Eye (tissue), 1 donor: ENCODE results near the gene RABGAP1L.
A peak's percentile ranks its signal among the peaks of the same experiment; 100 is the strongest.

Experiments used
- DNase-seq: peaks from one replicate; pipeline ENCODE4 v3.0.0-alpha.2; 2015

RABGAP1L gene

DNA sequence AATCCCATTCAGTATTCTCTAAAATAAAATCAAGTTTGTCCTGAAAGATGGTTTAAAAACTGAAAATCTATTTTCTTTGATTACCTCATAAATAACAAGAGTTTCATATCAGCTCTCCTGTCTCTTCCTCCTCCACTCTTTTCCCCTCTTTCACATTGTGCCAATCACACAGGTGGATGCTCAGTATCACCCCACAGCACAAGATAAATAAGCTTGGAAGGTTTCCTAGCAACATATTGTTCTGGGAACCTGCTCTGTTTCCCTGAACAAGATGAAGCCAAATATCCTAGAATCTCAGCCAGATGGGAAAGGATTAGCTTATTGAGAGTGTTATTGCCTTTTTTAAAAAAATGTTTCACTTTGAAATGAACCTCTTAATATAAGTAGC lies 794.7 kb downstream of the RABGAP1L start:
- no peak for DNase-seq

DNA sequence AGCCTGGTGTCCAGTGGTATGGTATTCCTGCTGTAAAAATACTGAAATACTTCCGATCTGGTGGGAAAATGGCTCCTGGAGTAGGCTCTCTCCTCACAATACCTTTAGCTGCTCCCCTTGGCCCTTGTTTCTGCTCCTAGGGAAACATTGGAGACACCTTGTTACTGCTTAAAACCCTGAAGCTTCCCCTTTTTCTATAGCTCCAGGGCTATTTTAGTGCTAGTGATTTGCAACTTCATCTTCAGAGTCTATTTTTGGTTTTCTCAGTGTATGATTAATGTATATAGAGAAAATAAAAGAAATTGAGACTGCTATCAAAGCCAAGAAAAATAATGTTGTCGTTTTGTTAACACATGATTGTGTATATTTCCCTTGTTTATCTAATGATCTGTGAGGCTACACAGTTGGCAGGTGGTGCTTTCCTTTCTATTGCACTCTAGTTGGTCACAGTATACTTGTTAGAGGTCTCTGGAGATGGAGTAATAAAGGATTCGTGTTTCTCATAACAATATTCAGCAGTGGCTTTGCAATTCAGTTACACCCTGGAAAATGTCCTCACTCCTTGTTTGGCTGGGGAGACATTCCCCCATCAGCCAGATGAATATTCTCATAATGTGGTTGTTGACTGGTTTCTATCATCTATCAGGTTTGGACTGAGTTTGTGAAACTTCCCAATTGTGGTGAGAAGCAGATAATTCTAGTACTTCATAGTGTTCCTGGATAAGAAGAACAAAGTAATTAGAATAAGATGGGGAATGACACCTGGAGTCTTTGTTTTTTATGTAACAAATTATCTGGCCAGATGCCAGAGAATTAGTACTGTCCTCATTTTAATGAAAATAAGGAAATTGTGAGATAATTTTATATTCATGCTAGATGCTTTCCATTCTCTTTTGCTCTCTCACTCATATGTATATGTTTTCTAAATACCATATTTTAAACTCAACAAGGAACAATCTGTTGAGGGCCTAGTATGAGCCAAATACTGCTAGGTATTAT lies 795.6 kb downstream of the RABGAP1L start:
- DNase-seq = peak; percentile 20

DNA sequence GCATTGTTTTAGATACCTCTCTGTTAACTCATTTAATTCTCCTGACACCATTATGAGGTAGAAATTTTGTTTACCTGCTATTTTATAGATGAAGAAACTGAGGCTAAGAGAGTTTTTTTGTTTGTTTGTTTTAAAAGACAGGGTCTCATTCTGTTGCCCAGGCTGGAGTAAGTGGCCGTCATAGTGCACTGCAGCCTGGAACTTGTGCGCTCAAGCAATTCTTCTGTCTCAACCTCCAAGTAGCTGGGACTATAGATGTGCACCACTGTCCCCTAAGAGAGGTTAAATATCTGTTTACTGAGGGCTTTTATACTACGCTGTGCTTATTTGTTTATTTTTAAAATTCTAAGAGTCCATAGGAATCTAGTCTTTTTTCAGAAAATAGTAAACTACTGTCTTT lies 796.8 kb downstream of the RABGAP1L start:
- no peak for DNase-seq

DNA sequence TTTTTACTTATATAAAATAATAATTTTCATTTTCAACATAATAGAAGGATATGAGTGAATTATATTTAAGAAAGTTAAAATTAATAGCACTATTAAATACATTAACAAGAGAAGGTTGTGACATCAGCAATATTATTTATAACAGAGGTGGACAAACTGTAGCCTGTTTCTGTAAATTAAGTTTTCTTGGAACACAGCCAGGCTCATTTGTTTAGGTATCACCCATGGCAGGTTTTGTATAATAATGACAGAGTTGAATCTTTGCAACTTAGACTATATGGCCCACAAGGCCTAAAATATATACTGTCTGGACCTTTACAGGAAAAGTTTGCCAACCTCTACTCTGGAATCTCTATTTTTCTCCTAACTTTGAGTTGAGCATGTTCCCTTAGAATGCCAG lies 797.7 kb downstream of the RABGAP1L start:
- no peak for DNase-seq

DNA sequence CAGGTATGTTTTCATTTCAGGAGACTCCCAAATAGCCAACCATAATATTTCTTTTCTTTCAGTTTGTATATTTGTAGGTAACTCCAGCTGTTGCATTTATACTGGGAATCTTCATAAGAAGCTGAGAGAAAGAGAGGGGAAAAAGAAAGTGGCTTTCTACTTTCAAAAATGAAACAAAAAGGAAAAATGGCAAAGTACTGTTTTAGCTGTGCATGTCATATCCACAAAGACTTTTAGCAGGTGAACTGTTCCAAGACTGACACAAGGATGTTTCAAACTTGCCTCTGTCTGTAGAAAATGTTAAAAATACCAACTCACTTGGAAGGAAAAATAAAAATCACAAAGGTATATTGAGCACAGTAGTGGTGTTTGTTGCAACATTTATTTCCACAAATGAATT lies 798.5 kb downstream of the RABGAP1L start:
- no peak for DNase-seq

DNA sequence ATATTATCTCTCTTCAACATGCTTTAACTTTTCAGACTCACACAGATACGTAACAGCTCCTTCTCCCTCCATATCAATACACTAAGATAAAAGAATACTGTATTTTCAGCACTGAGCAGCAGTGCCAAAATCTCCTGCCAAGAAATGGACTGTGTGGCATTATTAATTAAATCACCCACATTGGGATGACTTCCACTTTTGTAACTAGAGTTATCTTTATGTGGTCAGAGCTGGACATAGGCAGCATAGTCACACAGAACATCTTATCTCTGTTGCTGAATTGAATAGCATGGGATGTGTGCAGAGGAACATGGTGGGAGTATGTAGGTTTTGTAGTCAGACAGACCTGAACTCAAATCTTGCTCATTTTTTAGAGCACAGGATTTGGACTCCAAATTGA lies 799.1 kb downstream of the RABGAP1L start:
- no peak for DNase-seq

DNA sequence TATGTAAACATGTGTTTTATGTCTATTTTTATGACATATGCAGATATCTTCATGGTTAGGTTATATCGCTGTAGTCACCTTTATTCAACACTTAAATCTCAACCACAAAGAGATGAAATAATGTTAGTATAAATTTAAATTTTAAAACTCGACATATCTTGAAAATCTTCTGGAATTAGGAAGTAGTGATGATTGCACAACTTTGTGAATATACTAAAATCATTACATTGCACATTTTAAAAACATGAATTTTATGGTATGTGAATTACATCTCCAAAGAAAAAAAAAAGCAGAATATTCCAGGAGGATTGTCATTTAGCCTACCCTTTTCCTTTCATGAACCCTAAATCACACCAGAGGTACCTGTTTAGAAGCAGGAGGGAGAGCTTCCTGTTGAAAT lies 801.0 kb downstream of the RABGAP1L start:
- no peak for DNase-seq

DNA sequence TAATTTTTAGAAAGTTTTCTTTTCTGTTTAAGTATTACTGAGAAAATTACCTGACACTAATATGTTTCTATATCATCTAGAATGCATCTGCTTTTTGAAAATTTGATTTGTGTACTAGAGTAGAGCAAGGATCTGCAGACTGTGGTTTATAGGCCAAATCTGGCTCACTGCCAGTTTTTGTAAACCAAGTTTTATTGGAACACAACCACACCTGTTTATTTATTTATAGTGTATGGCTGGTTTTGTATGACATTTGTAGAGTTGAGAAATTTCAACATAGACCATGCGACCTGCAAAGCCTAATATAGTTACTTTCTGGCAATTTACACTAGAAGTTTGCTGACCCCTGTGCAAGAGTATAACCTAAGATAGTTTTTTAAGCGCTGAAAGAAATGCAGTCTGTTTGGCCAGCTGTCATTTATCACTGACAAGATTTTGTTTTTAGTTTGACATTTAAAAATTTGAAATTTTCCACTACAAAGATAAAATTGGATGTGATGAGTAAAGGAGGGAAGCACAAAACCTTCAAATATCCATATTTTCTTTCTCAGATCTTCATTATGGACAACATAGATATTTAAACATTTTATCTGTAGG lies 804.3 kb downstream of the RABGAP1L start:
- DNase-seq = no peak

DNA sequence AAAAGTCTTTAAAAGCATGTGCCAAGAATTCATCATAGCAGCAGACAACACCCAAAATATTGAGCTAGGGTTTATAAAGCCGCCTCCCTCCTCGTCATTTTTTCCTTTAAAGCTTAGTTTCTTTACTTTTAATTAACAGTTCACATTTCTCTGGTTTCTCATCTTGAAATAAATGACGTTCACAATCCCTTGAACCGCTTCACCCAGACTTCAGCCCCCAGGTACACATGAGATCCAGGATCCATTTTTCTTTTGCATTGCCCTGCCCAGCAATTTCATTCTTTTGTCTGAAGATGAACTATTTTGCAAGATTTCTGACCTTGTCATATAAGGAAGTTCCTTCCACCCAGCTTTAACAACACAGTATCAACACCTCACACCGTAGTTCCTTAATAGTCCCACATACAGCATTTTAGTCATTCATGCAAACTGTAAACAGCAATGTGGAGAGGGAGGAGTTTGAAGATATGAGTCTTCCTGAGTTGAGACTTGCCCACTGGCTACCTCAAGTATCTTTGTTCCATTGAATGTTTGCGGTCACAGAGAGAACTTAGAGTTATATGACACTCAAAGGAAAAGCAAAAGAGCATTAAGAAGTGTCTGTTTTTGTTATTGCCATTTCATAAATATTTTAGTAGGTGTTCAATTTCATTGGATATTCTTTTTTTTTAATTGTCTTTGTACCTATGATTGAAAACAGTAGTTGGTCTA lies 805.1 kb downstream of the RABGAP1L start:
- DNase-seq = no peak

DNA sequence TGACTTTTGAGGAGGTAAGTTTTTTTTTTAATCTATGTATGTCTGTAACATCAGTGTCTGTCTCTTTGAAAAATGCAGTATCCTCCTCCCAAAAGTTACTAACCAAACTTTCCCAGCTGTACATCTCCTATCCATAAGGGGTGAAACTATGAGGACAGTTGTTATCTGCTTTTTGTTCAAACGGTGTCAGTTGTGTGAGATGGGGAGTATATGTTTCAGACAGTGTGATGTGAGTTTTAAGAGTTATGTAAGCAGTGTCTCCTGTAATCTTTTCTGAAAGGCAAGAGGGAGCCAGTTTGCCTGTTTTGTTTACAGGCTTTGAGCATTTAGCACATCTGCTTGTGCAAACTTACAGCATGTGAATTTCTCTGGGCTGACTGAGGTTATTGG lies 805.6 kb downstream of the RABGAP1L start:
- DNase-seq = no peak

DNA sequence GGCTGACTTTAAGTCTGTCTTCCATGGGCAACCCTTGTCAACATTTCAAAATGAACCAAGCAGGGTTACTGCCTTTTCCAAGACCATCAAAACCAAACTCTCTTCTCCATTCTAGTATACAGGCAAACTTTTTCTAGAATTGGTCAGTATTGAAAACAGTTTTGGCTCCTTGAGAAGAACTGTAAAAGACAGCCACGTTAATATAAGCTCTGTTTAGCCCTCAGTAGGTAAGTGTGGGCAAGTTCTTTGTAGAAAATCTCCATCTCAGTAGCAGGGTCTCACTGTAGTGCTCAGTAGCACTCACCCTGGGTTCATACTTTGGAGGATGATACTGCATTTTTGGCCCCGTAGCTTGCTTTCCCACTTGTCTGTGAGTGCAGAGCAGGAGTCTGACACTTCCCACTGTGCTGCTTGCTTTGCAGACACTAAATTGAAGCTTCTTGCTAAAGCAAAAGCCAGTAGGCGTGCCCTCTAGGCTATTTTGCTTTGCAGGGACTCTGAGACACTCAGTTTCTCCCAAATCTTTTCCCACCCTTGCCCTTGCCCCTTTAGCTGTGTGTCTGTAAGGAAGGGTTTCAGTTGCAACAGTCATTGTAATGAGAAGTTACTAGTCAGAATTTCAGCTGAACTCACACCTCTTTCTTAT lies 806.2 kb downstream of the RABGAP1L start:
- no peak for DNase-seq

DNA sequence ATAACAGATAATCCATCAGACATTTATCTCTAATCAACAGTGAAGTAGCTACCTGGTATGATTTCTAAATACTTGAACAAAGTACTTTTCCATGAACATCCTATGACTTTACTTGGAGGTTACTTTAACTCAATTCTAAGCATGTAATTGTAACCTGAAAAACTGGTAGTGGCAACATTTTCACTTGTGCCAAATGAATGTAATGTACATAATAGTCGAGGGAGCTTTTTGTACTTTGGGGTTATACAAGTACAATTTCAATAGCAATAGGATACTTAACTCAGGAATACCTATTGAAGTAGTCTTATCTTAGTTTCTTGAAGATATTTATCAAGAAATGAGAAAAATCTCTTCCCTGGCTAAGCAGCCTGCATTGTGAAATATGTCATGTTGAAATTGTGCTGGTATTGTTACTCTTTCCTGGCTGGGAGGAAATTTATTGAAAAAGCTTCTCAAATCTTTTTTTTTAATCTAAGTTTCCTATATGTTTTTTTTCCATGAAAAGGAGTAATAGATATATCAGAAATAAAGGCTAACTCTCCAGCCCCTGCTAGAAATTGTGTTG lies 806.8 kb downstream of the RABGAP1L start:
- peak; percentile 16 for DNase-seq

DNA sequence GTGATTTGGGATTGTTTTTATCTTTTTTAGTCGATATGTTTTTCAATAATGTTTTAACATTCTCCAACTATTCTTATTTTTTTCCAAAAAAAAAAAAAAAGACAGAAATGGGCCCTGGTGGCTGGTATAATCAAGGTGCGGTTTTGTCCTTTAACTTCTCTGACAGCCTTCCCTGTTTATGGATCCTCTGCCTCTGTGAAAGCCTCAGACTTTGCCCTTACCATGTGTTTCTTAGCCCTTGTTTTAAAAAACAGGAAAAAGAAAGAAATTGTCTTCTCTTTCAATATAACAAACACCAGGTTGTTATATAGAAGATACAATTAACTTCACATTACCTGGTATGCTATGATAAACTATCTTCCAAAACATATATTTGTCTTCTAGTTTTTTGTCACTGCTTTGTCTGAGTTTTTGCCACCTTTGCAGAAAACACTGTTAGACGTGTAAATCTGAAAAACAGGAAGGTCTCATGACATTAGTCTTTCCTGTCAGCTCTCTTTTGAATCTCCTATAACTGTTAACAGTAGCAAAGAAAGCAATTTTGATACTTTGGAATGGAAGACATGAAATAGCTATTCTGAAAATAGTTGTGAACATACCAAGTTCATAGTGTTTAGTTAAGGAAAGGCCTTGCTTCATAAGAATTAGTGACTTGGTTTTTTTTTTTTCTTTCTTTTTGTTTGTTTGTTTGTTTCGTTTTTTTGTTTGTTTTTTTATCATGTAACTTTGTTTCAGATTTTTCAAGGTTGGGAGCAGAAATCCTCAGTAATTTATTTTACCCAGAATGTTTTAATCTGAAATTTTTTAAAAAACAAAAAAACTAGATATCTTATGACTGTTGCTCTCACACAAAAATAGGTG lies 808.8 kb downstream of the RABGAP1L start:
- no peak for DNase-seq

DNA sequence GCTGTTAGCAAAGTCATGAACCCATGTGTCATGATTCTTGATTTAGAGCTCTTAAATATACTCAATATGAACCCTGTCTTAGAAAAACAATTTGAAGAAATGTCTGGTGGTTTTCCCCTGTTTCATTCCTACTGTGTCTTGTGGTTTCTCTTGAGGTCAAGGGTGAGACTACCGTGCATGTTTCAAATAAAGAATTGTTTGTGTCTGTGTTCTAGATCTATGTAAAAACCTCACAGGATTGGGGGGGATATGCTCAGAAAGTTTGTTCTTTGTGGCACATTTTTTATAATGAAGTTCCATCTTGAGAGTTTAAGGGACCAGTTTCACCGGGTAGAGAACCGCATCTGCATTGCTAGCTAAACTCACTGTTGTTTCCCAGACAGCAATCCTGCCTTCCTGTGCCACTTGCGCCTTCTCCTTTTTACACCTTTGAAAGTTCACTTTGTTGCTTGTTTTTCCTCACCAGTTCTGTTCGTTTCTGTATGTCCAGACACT lies 809.5 kb downstream of the RABGAP1L start:
- DNase-seq = no peak

DNA sequence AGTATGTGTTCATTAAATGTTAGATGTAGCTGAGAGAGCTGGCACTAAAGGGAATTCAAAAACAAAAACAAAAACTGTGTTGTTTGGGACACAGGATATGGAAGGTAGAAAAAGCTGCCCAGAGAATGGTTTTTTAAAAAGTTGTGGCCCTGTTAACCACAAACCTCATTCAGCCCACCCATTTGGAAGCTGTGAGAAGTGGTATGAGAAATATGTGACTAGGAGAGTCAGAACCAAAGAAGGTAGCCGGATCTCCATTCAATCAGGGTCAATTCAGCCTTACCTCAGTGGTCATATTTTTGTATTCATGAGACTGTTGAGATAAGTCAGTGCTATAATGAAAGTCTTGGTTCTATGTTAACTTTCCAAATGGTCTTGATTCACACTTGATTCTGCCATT lies 810.7 kb downstream of the RABGAP1L start:
- DNase-seq = no peak

DNA sequence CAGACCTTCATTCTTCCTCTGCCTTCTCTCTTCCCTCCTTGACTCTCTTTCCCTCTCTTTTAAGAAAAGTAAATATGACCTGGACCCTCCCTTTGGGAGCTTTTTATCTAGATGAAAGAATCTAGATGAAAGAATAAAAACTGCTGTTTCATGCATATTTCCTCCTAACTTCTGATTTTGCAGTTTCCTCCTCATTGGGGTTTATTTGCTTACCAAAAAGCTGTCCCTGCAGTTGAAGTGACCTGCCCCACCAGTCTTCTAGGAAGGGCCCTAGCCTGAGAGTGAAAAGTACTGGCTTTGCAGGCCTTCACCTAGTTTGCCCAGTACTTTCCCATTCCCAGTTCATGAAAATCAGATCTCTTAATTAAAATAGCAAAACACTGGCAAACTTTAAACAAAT lies 812.1 kb downstream of the RABGAP1L start:
- DNase-seq = no peak

DNA sequence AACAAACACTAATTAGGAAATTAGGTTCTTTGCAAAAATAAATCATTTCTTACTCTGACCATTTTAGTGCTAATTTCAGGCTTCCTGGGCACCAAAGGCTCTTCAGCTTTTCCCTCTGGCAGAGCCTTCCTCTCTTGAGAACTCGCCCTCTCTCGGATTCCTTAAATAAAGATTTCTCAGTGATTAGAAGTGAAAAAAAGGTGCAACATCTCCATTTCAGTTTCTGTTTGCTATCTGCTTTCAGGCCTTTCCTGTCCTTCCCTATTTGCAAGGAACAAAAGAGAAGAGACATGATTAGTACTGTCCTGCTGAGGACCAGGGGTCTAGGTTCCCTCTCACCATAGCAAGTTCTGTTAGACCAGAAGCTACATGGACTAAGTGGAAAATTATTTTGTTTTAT lies 812.6 kb downstream of the RABGAP1L start:
- peak; percentile 22 for DNase-seq

DNA sequence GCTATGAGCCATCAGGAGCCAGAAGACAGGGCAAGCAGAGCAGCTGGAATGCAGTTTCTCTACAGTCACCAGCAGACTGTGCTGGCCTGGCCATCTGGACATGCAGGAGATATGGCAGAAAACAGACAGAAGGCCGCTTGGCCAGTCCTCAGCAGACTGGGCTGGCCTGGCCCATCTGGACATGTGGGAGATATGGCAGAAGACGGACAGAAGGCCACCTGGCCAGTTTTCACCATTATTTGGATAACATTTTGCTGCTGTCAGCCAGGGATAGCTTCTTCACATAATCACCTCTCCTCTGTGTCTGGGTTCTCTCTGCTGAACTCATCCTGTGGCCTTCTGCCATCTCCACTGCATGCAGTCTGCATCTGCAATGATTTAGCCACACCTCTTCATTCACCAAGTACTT lies 815.4 kb downstream of the RABGAP1L start:
- DNase-seq = no peak

DNA sequence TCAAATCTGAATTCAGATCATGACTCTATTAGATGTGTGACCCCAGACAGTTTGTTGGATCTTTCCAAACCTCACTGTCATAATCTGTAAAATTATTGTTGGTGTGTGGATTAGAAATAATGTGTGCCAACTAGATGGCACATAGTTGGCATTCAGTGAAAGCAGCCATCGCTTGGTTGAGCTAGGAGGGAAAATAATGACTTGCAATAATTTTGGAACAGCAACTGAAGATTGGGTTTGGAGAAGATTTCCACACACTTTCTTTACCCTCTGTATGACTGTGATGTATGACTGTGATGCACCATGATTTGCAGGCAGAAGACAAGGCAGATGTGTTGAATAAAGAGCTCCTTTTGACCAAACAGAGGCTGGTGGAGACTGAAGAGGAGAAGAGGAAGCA lies 816.4 kb downstream of the RABGAP1L start:
- DNase-seq = no peak

DNA sequence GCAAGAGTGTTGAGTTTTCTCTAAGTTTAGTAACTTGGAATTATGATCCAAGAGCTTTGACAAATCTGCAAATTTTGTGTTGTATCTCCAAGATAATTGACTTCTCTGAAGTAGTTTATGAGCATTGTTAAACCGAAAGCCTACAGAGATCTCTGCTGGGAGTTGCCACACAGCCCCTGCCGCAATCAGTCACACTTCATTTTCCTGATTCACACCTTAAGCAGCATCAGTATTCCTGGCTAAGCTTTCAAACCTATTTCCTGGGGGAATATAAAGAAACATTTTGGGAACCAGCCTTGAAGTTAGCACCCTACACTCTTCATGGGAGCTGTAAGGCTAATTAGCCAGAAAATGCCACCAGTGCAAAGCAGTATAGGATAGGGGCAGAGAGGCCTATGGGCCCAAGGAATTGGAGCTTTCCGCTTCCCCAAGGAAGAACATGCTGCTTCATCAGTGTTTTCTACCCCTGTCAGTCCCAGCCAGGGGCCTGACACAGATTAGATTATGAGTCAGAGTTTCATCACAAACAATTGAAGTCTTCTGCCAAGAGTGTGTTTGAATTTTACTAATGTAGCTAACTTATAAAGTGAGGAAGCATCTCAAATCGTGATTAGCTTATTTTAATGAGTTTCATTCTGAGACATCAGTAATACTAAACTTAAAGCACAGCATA lies 817.3 kb downstream of the RABGAP1L start:
- DNase-seq = no peak
